ENCODE results near the gene ADARB2. TPM values are rescaled to one million over a fixed set of nuclear protein-coding genes. Genes with fewer than 3 reads are reported as not detected.
A peak's percentile ranks its signal among the peaks of the same experiment; 100 is the strongest.

ADARB2 gene
- total RNA-seq, 2 donors from 2014 or later = 8.0 to 12.2 TPM

DNA sequence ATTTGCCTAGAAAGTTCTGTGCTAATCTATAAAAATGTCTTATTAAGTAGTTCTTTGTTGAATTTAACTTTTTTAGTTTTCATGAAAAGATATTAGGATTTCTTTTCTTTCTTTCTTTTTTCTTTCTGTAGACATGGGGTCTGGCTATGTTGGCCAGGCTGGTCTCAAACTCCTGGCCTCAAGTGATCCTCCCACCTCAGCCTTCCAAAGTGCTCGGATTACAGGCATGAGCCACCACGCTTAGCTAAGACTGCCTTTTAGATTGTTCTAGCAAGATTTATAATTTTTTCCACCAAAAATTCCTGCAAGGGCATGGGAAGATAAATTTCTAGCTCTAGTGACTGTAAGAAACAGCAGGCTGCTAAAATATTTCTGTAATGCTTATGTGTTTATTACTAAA is 540.7 kb downstream of the ADARB2 start:
- Histone ChIP-seq H3K4me3 (no peak overlapping the region), H3K27ac (peak overlapping the region in 1 of 4 donors; percentile 40), H3K4me1 (peaks cover 15% of the 10 kb centered on the region), H3K9me3 (no peaks in the 10 kb centered on the region), H3K27me3 (no peaks in the 10 kb centered on the region), H3K36me3 (replicated peaks in 1 of 2; ENCODE audit: insufficient read depth in 1 of 2, low read depth in 2 of 2) (no peaks in the 10 kb centered on the region)
- intact Hi-C loops (cut with DNase I) = no loop called here
- no peak for TF ChIP-seq POLR2A (IDR thresholded peaks at IDR 0.05)
- TF ChIP-seq, protein P1, sequence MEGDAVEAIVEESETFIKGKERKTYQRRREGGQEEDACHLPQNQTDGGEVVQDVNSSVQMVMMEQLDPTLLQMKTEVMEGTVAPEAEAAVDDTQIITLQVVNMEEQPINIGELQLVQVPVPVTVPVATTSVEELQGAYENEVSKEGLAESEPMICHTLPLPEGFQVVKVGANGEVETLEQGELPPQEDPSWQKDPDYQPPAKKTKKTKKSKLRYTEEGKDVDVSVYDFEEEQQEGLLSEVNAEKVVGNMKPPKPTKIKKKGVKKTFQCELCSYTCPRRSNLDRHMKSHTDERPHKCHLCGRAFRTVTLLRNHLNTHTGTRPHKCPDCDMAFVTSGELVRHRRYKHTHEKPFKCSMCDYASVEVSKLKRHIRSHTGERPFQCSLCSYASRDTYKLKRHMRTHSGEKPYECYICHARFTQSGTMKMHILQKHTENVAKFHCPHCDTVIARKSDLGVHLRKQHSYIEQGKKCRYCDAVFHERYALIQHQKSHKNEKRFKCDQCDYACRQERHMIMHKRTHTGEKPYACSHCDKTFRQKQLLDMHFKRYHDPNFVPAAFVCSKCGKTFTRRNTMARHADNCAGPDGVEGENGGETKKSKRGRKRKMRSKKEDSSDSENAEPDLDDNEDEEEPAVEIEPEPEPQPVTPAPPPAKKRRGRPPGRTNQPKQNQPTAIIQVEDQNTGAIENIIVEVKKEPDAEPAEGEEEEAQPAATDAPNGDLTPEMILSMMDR (IDR thresholded peaks at IDR 0.05) = no peak
- no peak for DNase-seq
- WGBS, 2 donors = 69% methylated on average over 2 of the region's 2 CpGs
- no peak for ATAC-seq

GRCh38 chr10:1195828-1196227 is 541.5 kb downstream of the ADARB2 start:
- DNase-seq (no peak), ATAC-seq (no peak)
- Histone ChIP-seq H3K27ac (no peak overlapping the region), H3K27me3 (no peaks in the 10 kb centered on the region), H3K4me3 (no peak overlapping the region), H3K4me1 (peaks cover 15% of the 10 kb centered on the region), H3K36me3 (replicated peaks in 1 of 2; ENCODE audit: insufficient read depth in 1 of 2, low read depth in 2 of 2) (no peaks in the 10 kb centered on the region), H3K9me3 (no peaks in the 10 kb centered on the region)
- no peak for TF ChIP-seq POLR2A (IDR thresholded peaks at IDR 0.05)
- TF ChIP-seq, protein P1 (IDR thresholded peaks at IDR 0.05) = no peak
- WGBS, 2 donors = 77 to 78% methylated on average over 9 of the region's 9 CpGs
- intact Hi-C loops (cut with DNase I) = no loop called here

- ATAC-seq (no peak), DNase-seq (no peak)
- Histone ChIP-seq H3K36me3 (replicated peaks in 1 of 2; ENCODE audit: insufficient read depth in 1 of 2, low read depth in 2 of 2) (no peaks in the 10 kb centered on the region), H3K9me3 (no peaks in the 10 kb centered on the region), H3K27me3 (no peaks in the 10 kb centered on the region), H3K4me3 (no peak overlapping the region), H3K27ac (no peak overlapping the region), H3K4me1 (peaks cover 22% of the 10 kb centered on the region)
- 47 to 66% methylated on average over 7 of the region's 7 CpGs for WGBS, 2 donors
- intact Hi-C loops (cut with DNase I) = no loop called here
- TF ChIP-seq POLR2A (IDR thresholded peaks at IDR 0.05) = no peak
- TF ChIP-seq, protein P1 (IDR thresholded peaks at IDR 0.05) = no peak
Measured at GRCh38 chr10:1194161-1194560, 543.2 kb downstream of the ADARB2 start.

DNA sequence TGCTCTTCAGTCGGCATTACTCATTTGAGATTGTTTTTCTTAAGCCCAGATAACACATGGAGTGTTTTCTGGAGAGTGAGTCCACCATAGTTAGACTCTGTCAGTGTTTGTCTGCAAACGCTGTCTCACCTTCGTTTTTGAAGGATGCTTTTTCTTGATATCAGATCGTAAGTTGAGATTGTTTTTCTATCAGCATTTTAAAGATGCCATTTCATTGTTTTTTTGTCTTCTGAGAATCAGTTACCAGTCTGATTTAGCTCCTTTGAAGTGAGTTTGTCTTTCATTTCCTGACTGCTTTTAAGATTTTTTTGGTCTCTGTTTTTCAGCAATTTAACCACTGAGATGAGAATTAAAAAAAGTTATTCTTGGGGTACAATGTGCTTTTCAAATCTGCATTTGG is 543.8 kb downstream of the ADARB2 start:
- intact Hi-C loops (cut with DNase I) = no loop called here
- 43 to 45% methylated on average over 4 of the region's 4 CpGs for WGBS, 2 donors
- Histone ChIP-seq H3K4me3 (no peak overlapping the region), H3K36me3 (replicated peaks in 1 of 2; ENCODE audit: insufficient read depth in 1 of 2, low read depth in 2 of 2) (no peaks in the 10 kb centered on the region), H3K27ac (no peak overlapping the region), H3K4me1 (peaks cover 28% of the 10 kb centered on the region), H3K9me3 (no peaks in the 10 kb centered on the region), H3K27me3 (no peaks in the 10 kb centered on the region)
- ATAC-seq = no peak
- DNase-seq = no peak
- TF ChIP-seq POLR2A (IDR thresholded peaks at IDR 0.05) = no peak
- TF ChIP-seq, protein P1 (IDR thresholded peaks at IDR 0.05) = no peak

- H3K27me3 ChIP-seq = no peaks in the 10 kb centered on the region
- H3K36me3 ChIP-seq (replicated peaks in 1 of 2; ENCODE audit: insufficient read depth in 1 of 2, low read depth in 2 of 2) = no peaks in the 10 kb centered on the region
- 56 to 64% methylated on average over 7 of the region's 7 CpGs for WGBS, 2 donors
- no peak for ATAC-seq
- no peak for DNase-seq
- no peak overlapping the region for H3K27ac ChIP-seq
- intact Hi-C loops (cut with DNase I) = no loop called here
- no peak for TF ChIP-seq POLR2A (IDR thresholded peaks at IDR 0.05)
- H3K4me1 ChIP-seq = peaks cover 28% of the 10 kb centered on the region
- H3K4me3 ChIP-seq = no peak overlapping the region
- no peaks in the 10 kb centered on the region for H3K9me3 ChIP-seq
Measured at GRCh38 chr10:1191752-1192151, 545.6 kb downstream of the ADARB2 start.
